IPS-18a (cell line): ENCODE measurements around the gene PIK3C2A.

ENCODE experiments used
- H3K27ac ChIP-seq: one replicate; pipeline ENCODE4 v1.5.1; 2013; ENCODE audit warnings: low read length
- H3K27me3 ChIP-seq: one replicate; pipeline ENCODE4 v1.6.1; 2013; ENCODE audit warnings: mild to moderate bottlenecking, low read length; ENCODE audit not compliant: control insufficient read depth, insufficient read depth
- H3K36me3 ChIP-seq: one replicate; pipeline ENCODE4 v1.6.1; 2013; ENCODE audit warnings: low read depth, low read length; ENCODE audit not compliant: control insufficient read depth
- H3K4me1 ChIP-seq: one replicate; pipeline ENCODE4 v1.6.1; 2013; ENCODE audit warnings: low read depth, low read length; ENCODE audit not compliant: control insufficient read depth
- H3K4me3 ChIP-seq: one replicate; pipeline ENCODE4 v1.5.1; 2013; ENCODE audit warnings: low read length
- H3K9ac ChIP-seq: one replicate; pipeline ENCODE4 v1.6.1; 2013; ENCODE audit warnings: mild to moderate bottlenecking, low read length, moderate library complexity
- H3K9me3 ChIP-seq: one replicate; pipeline ENCODE4 v1.6.1; 2013; ENCODE audit warnings: low read depth, low read length; ENCODE audit not compliant: control insufficient read depth

The PIK3C2A gene

GRCh38 chr11:17171343-17171742 is 36.4 kb downstream of the PIK3C2A start:
- Histone ChIP-seq H3K4me3 (no peak overlapping the region), H3K9ac (no peak overlapping the region), H3K27ac (no peak overlapping the region)

GRCh38 chr11:17169876-17170275 is 37.9 kb downstream of the PIK3C2A start:
- Histone ChIP-seq H3K9me3 (no peaks in the 10 kb centered on the region), H3K27ac (no peak overlapping the region), H3K27me3 (no peaks in the 10 kb centered on the region), H3K4me3 (no peak overlapping the region), H3K9ac (no peak overlapping the region), H3K4me1 (no peaks in the 10 kb centered on the region), H3K36me3 (peaks cover 16% of the 10 kb centered on the region)

More at GRCh38 chr11:17171343-17171742, 36.4 kb downstream of the PIK3C2A start:
- H3K9me3 ChIP-seq = no peaks in the 10 kb centered on the region
- no peaks in the 10 kb centered on the region for H3K4me1 ChIP-seq
- H3K27me3 ChIP-seq = no peaks in the 10 kb centered on the region
- H3K36me3 ChIP-seq = peaks cover 16% of the 10 kb centered on the region

- Histone ChIP-seq H3K36me3 (peaks cover 16% of the 10 kb centered on the region), H3K4me1 (no peaks in the 10 kb centered on the region), H3K4me3 (no peak overlapping the region), H3K27me3 (no peaks in the 10 kb centered on the region), H3K9ac (no peak overlapping the region), H3K9me3 (no peaks in the 10 kb centered on the region), H3K27ac (no peak overlapping the region)
Measured at GRCh38 chr11:17165247-17165890, 42.4 kb downstream of the PIK3C2A start.

GRCh38 chr11:17164361-17165246 is 43.2 kb downstream of the PIK3C2A start:
- no peak overlapping the region for H3K4me3 ChIP-seq
- no peak overlapping the region for H3K9ac ChIP-seq
- no peak overlapping the region for H3K27ac ChIP-seq
- H3K9me3 ChIP-seq = no peaks in the 10 kb centered on the region
- H3K36me3 ChIP-seq = peaks cover 16% of the 10 kb centered on the region
- no peaks in the 10 kb centered on the region for H3K4me1 ChIP-seq
- no peaks in the 10 kb centered on the region for H3K27me3 ChIP-seq

GRCh38 chr11:17163736-17164135 is 44.0 kb downstream of the PIK3C2A start:
- no peaks in the 10 kb centered on the region for H3K27me3 ChIP-seq
- H3K4me3 ChIP-seq = no peak overlapping the region
- peaks cover 7% of the 10 kb centered on the region for H3K36me3 ChIP-seq
- no peaks in the 10 kb centered on the region for H3K9me3 ChIP-seq
- H3K27ac ChIP-seq = no peak overlapping the region
- H3K4me1 ChIP-seq = no peaks in the 10 kb centered on the region
- no peak overlapping the region for H3K9ac ChIP-seq

GRCh38 chr11:17163291-17163690 is 44.5 kb downstream of the PIK3C2A start:
- Histone ChIP-seq H3K27me3 (no peaks in the 10 kb centered on the region), H3K36me3 (peaks cover 4% of the 10 kb centered on the region), H3K27ac (no peak overlapping the region), H3K9me3 (no peaks in the 10 kb centered on the region), H3K4me3 (no peak overlapping the region), H3K9ac (no peak overlapping the region), H3K4me1 (no peaks in the 10 kb centered on the region)

- Histone ChIP-seq H3K27ac (no peak overlapping the region), H3K9ac (no peak overlapping the region), H3K4me1 (no peaks in the 10 kb centered on the region), H3K27me3 (no peaks in the 10 kb centered on the region), H3K36me3 (no peaks in the 10 kb centered on the region), H3K4me3 (no peak overlapping the region), H3K9me3 (no peaks in the 10 kb centered on the region)
Measured at GRCh38 chr11:17162376-17162775, 45.4 kb downstream of the PIK3C2A start.

GRCh38 chr11:17161515-17161914 is 46.3 kb downstream of the PIK3C2A start:
- Histone ChIP-seq H3K4me1 (no peaks in the 10 kb centered on the region), H3K4me3 (no peak overlapping the region), H3K9ac (no peak overlapping the region), H3K27me3 (no peaks in the 10 kb centered on the region), H3K27ac (no peak overlapping the region), H3K36me3 (no peaks in the 10 kb centered on the region), H3K9me3 (no peaks in the 10 kb centered on the region)

- H3K27me3 ChIP-seq = no peaks in the 10 kb centered on the region
- H3K4me3 ChIP-seq = no peak overlapping the region
- H3K4me1 ChIP-seq = peaks cover 2% of the 10 kb centered on the region
- H3K27ac ChIP-seq = no peak overlapping the region
- no peaks in the 10 kb centered on the region for H3K9me3 ChIP-seq
- H3K9ac ChIP-seq = no peak overlapping the region
- peaks cover 6% of the 10 kb centered on the region for H3K36me3 ChIP-seq
Measured at GRCh38 chr11:17159441-17159840, 48.3 kb downstream of the PIK3C2A start.
